Dermis microvascular lymphatic vessel endothelial cell (primary cell): ENCODE measurements around the gene FOXN1. TPM values are rescaled to one million over a fixed set of nuclear protein-coding genes. Genes with fewer than 3 reads are reported as not detected.
"Not testable (repeated sequence)": the region's sequence is repeated elsewhere in the genome, so short reads cannot be mapped to it uniquely, and the experiment has no call there.

ENCODE experiments used
- DNase-seq, 2 donors: peaks; one replicate each; pipeline versions ENCODE4 v3.0.0 to v3.0.0-alpha.2; 2010; ENCODE audit warnings: low read depth in 2 of 2
- total RNA-seq: library from RNA; depleted of rRNA; stranded (reverse); fragments of >200 nt; gene quantifications from 2 replicates; pipeline ENCODE4 v1.2.1, GENCODE V29; 2014

FOXN1 gene, protein sequence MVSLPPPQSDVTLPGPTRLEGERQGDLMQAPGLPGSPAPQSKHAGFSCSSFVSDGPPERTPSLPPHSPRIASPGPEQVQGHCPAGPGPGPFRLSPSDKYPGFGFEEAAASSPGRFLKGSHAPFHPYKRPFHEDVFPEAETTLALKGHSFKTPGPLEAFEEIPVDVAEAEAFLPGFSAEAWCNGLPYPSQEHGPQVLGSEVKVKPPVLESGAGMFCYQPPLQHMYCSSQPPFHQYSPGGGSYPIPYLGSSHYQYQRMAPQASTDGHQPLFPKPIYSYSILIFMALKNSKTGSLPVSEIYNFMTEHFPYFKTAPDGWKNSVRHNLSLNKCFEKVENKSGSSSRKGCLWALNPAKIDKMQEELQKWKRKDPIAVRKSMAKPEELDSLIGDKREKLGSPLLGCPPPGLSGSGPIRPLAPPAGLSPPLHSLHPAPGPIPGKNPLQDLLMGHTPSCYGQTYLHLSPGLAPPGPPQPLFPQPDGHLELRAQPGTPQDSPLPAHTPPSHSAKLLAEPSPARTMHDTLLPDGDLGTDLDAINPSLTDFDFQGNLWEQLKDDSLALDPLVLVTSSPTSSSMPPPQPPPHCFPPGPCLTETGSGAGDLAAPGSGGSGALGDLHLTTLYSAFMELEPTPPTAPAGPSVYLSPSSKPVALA
- total RNA-seq: not detected in 2 replicates

DNA sequence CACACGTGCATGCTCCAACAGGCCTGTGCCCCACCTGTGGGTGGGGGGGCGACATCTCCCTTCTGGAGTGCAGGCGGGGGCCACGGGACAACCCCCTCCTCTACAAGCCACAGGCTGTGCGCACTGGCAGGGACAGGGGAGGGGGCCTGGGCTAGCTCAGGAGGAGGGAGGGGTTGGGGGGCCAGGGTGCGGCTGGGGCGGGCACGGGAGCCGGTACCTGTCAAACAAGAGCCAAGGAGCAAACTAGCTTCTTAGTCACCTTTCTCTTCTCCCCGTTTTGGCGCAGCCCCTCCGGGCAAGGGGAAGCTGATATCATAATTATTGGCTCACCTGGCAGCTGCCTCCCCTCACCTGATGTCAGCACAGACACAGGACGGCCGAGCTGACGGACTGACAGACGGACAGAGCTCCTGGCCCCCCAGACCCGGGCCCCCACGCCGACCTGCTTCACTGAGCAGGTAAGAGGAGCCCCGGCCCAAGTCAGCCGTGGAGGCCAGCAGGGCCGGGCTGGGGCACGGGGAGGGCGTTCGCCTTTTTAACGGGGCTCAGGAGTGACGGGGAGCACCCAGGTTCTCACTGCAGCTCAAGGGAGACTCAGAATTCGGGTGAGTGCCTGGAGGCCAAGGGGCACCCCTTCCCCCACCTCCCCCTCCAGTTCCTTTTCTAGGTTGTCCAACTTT, at the start of gene FOXN1:
TSS of gene FOXN1 (plus strand) at position 363 of the 680 bp plus-strand sequence. CDS start 17,622 bp downstream, outside the sequence.
- no peak for DNase-seq

DNA sequence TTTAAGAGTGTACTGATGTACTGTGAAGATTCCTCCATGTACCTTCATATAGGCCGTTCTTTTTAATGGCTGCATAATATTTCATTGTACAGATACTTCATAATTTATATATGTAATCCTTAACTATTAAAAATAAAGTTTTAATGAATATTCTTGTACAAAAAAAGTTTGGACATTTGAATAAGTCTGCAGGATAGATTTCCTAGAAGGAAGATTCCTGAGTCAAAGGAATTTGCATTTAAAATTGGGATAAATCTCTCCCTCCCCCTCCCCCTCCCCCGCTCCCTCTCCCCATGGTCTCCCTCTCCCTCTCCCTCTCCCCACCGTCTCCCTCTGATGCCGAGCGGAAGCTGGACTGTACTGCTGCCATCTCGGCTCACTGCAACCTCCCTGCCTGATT, 48.3 kb upstream of the FOXN1 start:
- DNase-seq: no peak

DNA sequence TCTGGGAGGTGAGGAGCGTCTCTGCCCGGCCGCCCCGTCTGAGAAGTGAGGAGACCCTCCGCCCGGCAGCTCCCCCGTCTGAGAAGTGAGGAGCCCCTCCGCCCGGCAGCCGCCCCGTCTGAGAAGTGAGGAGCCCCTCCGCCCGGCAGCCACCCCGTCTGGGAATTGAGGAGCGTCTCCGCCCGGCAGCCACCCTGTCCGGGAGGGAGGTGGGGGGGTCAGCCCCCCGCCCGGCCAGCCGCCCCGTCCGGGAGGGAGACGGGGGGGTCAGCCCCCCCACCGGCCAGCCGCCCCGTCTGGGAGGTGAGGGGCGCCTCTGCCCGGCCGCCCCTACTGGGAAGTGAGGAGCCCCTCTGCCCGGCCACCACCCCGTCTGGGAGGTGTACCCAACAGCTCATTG, 47.3 kb upstream of the FOXN1 start:
- not testable (repeated sequence) for DNase-seq

DNA sequence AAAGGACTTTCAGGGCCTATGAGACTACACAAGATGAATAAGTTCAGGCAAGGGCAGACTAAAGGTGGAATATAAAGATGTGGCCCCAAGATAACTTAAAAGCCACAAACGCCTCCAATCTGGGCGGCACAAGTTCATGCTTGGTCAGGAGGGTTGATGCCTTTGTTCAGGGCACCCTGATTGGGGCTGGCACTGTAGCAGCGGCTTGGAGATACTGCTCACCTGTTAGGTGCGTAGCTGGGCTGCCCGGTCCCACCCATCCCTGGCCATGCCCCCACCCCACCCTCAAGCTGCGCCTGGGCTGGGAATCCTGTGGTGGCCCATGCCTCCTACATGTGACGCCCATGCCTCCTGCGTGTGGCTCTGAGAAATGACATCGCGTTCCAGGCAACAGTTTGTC, 45.2 kb upstream of the FOXN1 start:
- DNase-seq: no peak

DNA sequence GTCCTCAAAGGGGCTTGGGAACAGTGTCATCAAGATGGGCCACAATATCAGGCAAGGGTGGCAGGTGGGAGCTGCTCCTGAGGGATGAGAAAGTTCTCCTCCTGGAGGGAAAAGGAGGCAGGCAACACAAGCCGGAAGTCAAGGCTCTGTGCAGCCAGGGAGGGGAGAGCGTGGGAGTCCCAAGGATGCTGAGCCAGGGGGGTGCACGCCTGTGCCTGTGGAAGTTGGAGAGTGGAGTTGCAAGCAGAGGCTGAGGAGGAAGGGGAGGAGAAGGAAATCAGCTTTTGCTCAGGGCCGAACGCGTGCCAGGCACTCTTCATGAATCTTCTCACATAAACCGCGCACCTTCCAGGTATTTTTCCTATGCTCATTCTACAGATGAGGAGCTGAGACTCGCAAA, 40.1 kb upstream of the FOXN1 start:
- no peak for DNase-seq

DNA sequence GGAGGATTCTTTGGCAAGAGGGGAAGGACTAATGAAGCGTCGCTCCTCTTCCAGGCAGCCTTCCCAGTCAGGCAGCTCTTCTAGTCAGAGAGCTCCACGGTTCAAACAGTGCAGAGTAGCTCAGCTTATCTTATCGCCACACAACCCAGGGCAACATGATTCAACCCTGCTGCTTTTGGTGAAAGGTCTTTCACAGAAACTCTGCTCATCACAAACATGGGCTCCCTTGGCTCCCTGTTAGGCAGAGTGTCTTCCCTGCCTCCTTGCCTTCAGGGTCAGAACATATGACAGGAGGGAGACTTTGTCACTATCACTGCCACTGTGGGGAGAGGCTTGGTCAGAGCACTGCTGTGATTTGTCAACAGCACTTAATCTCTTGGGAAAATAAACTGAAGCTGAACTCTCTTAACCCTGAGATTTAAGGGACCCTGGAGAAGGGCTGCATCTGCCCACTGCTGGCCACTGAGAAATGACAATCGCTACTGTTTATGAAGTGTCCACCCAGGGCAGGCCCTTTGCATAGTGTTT, 39.6 kb upstream of the FOXN1 start:
- DNase-seq: no peak

DNA sequence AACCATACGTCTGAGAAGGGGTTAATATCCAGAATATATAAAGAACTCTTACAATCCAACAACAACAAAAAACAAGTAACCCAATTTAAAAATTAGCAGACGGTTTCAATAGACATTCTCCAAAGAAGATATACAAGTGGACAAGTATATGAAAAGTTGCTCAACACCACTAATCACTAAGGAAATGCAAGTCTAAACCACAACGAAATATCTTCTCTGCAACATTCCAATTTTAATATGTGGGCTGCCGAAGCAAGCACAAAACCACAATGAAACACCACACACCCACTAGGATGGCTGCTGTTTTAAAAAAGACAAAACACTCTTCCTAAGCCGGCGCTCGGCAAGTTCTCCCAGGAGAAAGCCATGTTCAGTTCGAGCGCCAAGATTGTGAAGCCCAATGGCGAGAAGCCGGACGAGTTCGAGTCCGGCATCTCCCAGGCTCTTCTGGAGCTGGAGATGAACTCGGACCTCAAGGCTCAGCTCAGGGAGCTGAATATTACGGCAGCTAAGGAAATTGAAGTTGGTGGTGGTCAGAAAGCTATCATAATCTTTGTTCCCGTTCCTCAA, 38.6 kb upstream of the FOXN1 start:
- no peak for DNase-seq

DNA sequence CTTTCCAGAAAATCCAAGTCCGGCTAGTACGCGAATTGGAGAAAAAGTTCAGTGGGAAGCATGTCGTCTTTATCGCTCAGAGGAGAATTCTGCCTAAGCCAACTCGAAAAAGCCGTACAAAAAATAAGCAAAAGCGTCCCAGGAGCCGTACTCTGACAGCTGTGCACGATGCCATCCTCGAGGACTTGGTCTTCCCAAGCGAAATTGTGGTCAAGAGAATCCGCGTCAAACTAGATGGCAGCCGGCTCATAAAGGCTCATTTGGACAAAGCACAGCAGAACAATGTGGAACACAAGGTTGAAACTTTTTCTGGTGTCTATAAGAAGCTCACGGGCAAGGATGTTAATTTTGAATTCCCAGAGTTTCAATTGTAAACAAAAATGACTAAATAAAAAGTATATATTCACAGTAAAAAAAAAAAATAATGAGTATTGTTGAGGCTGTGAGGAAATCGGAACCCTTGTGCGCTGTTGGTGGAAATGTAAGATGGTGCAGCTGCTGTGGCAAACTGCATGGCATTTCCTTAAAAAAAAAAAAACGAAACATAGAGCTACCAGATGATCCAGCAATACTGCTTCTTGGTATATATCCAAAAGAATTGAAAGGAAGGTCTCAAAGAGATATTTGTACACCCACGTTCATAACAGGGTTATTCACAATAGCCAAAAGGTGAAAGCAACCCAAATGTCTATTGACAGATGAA, 38.0 kb upstream of the FOXN1 start:
- DNase-seq: not testable (repeated sequence)

DNA sequence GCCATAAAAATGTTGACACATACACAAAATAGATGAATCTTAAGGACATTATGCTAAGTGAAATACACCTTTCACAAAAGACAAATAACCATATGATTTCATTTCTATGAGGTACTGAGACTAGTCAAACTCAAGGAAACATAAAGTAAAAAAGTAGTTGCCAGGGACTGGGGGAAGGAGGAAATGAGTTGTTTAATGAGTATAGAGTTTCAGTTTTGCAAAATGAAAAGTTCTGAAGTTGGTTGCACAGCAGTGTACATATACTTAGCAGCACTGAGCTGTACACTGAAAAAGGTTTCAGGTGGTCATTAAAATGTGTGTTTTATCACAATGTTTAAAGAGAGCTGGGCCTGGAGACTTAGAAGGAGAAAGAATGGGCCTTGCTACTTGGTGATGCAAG, 37.4 kb upstream of the FOXN1 start:
- no peak for DNase-seq

DNA sequence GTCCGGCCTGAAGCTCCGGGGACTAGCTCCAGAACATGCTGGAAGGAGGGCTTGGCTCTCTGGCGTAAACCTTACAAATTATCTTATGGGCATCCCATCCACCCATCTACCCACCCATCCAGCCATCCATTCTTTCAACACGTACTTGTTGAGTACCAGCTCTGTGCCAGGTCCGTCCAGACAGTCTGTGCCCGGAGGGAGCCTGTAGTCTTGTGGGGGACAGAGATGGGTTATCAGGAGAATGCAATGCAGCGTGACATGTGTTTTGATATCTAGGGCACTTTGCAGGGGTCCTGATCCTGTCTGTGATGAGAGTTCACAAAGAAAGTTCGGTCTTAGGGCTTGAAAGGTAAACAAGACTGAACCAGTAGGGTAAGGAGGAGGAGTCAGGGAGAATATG, 36.8 kb upstream of the FOXN1 start:
- no peak for DNase-seq

DNA sequence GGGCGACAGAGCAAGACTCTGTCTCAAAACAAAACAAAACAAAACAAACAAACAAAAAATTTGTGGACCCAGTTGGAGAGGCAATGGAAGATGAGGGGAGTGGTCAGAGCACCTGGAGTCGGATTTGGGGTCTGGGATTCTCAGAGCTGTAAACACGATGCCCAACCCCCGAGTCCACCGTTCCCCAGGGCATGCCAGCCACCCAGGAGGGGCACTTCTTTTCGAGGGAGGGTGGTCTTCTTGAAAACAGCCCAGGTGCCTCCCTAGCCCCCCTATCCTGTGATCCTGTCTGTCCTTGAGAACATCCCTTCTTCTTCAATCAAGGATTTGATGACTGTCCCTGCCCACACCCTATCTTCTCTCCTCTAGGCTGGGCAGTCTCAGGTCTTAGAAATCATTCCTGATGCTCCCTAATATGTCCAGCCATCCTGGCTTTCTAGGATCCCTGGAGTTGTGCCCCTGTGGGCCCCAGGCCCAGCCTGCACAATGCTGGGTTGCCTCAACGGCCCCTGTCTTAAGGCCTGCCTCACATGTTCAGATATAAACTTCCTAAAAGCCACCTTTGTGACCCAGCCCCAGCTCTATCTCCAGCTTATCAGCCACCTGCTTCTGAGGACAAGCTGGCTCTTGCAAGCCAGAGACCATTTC, 35.8 kb upstream of the FOXN1 start:
- no peak for DNase-seq

DNA sequence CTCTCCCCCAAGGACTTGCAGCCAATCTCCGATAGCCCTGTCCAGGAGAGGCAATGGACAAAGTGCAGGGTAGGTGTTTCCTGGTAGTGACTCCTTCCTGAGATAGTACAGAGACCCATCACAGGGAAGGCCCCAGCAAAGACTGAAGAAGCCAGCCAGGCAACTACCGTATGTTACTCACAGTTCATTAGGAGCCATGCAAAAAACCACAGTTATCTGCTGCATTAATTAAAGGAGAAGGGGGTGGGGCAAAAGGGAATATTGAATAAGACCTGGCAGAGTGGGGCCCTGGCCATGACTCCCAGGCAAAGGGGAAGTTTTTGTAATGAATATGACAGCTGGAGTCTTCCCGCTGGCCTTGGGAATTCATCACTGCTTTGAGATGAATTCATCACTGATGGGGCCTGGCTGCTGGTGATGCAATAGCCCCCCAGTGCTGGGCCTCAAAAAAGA, 35.2 kb upstream of the FOXN1 start:
- DNase-seq: no peak

DNA sequence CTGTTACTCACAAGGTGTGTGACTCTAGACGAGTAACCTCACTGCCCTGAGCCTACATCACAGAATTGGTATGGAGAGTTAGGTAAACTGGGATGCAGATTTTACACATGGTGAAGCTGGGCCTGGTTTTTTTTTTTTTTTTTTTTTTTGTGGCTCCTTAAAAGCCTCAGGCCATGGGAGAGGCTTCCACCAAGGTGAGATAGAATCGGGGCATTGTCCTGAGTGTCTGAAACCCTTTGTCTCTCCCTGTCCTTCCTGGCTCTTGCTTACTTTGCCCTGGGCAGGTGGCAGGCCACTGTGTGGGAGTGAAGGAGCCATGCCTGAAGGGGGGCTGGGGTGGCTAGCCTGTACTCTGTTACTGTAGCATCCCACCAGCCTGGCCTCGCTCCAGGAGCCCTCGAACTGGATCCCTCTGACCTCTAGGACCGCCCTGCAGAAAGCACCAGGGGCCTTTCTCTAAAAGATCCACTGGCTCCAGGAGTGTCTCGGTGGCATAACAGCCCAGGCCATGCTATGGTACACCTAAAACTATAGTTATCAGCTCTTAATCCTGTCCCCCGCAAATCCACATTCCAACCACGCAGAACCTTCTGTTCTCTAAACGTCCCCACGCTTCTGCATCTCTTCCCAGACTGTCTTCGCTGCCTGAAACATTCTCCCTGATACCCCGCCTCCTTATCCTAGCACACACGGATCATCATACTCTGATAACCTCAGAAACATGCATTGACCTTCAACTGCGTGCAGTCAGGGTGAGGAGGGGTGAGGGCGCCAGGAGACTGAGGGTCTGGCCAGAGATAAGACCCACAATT, 34.4 kb upstream of the FOXN1 start:
- no peak for DNase-seq

DNA sequence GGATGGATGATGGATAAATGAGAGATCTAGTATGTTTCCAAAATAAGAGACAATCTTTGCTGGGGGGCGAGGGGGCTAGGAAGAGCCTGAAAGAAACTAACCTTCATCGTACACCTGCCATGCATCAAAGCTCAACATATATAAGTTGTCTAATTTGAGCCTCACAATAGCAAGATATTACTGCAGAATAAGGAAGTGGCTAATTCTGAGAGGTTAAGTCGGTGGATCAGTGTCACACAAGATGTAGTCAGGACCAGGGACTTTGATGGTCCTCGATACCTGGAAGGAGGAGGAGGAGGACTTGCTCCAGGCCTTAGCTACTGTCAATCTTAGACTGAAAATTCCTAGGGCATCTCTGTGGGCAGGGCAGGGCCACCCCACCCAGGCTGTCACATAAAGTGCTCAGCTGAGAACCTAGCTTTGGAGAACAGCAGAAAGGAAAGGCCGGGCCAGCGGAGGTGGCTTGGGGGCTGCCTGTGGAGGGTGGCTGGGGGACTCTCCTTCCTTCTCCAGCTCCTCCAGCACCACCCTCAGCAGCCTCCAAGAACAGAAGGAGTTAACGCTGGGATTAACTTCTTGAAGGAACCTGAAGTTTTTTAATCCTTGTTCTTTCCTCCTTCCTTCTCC, 33.2 kb upstream of the FOXN1 start:
- DNase-seq: no peak

DNA sequence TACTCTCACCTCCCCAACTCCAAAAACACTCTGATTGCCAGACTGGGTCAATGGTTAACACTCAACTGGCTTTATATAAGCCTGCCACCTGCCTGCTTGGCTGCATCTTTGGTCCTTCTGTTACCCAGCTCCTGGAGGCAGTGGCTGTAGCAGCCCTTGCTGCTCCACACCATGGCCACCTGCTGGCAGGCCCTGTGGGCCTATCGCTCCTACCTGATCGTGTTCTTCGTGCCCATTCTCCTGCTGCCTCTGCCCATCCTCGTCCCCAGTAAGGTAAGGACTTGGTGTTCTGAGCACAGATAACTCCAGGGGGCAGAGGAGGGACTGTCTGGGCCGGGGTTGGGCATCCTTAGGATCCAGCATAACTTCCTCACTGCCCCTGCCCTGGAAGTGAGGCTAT, 32.6 kb upstream of the FOXN1 start, which contains the start of gene SLC13A2:
TSS of gene SLC13A2 (plus strand) at position 103 of the 400 bp plus-strand sequence. CDS start at position 172, 69 bp downstream.
- no peak for DNase-seq

DNA sequence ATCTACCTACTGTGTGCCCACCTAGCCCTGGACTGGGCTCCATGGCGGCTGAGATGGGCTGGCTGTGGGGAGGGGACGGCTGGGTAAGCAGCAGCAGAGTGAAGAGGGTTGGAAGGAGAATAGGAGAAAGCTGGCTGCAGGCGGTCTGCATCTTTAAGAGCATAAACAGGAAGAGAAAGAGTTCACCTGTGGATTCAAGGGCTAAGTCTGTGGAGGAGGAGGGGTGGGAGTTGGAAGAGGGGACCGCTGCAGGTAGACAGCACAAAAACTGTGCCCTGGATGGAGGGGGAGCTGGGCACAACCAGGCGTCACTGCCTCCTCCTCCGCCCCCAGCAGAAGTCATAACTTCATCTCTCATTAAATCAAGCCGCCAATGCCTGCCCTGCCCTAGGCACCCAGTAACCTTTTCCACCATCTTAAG, 32.0 kb upstream of the FOXN1 start:
- DNase-seq: no peak

DNA sequence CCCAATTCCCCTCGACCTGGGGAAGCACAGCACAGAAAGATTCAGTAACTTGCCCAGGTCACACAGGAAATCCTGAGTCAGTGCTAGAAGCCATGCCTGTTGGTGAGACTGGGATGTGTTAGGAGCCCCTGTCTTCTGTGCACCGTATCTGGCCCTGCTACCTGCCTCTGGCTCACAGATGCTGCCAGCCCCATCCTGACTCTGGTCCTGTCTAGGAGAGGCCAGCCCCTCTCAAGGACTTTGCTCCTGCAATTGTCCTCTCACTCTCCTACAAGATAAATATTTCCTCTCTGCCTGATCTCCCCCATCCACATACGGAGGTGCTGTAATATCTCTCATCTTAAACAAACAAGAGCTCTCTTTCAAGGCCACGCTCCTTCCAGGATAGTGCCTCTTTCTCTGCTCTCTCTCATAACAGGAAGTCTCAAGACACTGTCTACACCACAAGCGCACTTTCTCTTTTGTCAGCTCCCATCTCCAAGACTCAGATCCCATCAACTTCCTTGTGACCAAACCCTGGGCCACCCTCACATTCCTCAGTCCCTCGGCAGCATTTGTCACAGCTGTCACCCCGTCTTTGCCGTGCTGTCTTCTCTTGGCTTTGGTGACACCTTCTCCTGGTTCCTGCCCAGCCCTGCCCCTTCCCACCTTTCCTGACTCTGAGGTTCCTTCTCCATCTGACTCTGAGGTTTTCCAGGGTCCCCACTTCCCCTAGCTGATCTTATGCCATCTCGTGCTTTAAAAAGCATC, 30.8 kb upstream of the FOXN1 start:
- no peak for DNase-seq

DNA sequence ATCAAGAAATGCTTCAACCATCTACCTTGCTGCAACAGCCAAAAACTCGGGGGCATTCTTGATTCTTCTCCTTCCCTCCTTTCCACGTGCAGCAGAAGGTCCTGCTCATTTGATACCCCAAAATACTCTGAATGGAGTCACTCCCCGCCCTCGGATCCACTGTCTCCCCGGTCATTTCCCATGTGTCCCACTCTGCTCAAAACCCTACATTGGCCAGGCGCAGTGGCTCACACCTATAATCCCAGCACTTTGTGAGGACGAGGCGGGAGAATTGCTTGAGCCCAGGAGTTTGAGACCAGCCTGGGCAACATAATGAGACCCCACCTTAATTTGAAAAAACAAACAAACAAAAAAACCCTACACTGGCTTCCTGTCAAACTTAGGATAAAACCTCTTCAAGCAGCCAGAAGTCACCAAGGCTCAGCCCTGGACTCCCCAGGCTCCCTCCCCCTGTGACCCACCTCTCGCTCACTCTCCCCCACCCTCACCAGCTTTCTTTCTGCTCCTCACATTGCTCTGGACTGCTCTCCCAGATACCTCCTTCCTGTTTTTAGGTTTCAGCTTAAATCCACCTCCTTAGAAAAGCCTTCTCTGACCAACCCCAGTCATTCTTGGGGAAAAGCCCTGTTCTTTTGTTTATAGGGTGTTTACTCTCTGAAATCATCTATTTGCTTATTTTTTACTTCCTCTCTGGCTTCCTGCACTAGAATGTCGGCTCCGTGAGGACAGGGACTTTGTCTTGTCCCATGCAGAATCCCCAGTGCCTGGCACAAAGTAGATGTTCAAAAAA, 29.9 kb upstream of the FOXN1 start:
- DNase-seq: no peak
